SK-MEL-5 (cell line): Measurements from ENCODE around the gene LCE2B. TPM values are rescaled to one million over a fixed set of nuclear protein-coding genes. Genes with fewer than 3 reads are reported as not detected.
"Not testable (repeated sequence)": the region's sequence is repeated elsewhere in the genome, so short reads cannot be mapped to it uniquely, and the experiment has no call there.

ENCODE experiments used
- DNase-seq: peaks from one replicate; pipeline ENCODE4 v3.0.0-alpha.2; 2016; ENCODE audit warnings: low read depth, low spot score
- in situ Hi-C: cut with HindIII; loops from 2 replicates; pipeline ENCODE4 v1.10.0; 2016; ENCODE audit warnings: low sequenced_read_pairs, high pct_unique_total_duplicates, low pct_unique_long_range_greater_than_20kb
- polyA plus RNA-seq, 2 experiments: library from polyadenylated mRNA; depleted of rRNA; stranded (reverse); fragments of >200 nt; gene quantifications; 2 replicates each; pipeline ENCODE4 v1.2.3, GENCODE V29; 2015
- total RNA-seq: library from RNA; depleted of rRNA; stranded (reverse); fragments of >200 nt; shearing (Covaris generic); gene quantifications from 2 replicates; pipeline ENCODE4 v1.2.3, GENCODE V29; 2014; rRNA removed

LCE2B gene, protein sequence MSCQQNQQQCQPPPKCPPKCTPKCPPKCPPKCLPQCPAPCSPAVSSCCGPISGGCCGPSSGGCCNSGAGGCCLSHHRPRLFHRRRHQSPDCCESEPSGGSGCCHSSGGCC
- not detected in 2 replicates for total RNA-seq
- not detected in 2 replicates for polyA plus RNA-seq (2015; cell fraction: cytosol; rRNA removed)
- not detected in 2 replicates for polyA plus RNA-seq (2015; cell fraction: nucleus; rRNA removed)

DNA sequence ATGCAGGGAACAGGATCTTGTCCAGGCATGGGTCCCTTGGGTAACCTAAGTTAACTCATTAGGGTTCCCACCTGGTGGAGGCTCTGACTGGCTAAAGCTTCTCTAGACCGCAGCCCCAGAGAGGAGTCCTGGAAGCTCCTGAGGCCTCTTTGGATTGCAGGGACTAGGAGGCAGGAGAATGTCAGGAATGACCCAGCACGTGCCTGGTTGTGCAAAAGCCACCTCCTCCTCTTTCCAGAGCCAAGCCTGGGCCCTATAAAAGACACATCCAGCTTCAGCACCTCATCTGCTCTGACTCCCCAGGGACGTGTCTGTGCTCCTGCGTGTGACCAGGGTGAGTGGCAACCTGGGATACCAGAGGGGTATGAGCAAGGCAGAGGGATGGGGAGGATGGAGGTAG, at the start of gene LCE2B:
Gene LCE2B, plus strand, starts transcription at position 301 of the 400 bp plus-strand sequence. CDS start 721 bp downstream, outside the sequence.
- DNase-seq, in situ Hi-C loops: not testable (repeated sequence)

DNA sequence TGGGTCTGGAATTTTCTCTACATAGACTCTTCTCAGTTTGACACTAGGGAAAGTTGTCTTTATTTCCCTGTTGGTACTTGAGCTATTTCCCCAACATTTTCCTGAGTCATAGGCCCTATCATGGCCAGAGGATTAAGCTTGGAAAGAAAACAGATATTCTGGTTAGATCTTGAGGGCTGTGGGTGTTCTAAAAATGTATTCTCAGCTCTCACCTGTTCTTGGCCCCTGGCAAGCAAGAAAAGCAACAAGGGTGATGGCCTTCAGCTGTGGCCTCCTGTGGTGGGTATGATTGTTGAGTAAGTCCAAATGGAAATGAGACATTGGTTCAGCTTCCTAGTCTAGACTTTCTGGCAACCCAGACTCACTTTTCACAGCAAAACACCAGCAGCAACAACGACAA, 45.6 kb upstream of the LCE2B start:
- DNase-seq = no peak
- in situ Hi-C loops = no loop called here

DNA sequence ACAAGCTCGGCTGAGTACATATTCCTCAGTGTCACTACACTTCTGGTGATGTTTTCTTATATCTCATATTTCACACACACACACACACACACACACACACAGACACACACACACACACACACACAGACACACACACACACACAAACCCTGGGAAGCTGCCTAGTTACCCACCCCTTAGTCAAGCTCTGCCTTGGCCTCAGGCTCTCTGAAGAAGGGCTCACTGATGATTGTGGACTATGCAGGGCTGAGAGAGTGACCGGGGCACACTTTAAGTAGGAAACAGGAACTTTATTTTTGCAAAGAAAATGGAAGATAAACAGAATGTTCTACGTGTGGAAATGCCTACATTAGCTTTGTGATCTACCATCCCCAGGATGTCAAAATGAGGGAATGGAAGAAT, 42.0 kb upstream of the LCE2B start:
- in situ Hi-C loops = no loop called here

DNA sequence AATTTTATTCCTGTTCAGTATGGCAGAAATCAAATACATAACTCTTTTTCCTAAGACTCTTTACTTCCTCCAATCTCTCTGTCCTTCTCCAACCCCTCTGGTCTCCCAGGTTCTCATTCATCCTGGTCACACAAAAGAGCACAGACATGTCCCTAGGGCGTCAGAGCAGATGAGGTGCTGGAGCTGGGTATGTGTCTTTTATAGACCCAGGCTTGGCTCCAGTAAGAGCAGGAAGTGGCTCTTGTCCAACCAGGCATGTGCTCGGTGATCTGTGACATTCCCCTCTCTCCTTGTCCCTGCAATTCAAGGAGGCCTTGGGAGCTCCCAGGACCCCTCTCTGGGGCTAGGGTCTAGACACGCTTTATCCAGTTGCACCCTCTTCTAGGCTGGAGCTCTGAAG, 40.8 kb upstream of the LCE2B start:
- in situ Hi-C loops = no loop called here

More for the DNA sequence above, 42.0 kb upstream of the LCE2B start:
- no peak for DNase-seq

DNA sequence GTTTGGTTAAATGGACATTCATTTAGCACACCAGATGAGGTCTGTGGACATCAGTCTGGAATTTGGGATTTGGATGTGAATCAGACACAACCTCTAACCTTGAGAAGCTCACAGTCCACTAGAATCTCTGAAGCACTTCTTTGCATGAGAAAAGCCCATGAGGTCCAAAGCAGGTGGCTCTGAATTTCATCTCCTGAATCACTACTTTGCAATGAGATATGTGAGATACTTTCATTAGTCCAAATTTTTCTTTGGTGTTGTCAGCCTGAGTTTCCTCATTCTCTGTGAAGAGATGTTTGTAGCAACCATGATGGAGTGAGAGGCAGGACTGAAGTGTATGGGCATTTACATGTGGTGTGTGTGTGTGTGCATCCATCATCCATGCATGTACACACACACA, 39.3 kb upstream of the LCE2B start:
- DNase-seq = no peak
- in situ Hi-C loops = no loop called here

More for the DNA sequence above, 40.8 kb upstream of the LCE2B start:
- DNase-seq = no peak

DNA sequence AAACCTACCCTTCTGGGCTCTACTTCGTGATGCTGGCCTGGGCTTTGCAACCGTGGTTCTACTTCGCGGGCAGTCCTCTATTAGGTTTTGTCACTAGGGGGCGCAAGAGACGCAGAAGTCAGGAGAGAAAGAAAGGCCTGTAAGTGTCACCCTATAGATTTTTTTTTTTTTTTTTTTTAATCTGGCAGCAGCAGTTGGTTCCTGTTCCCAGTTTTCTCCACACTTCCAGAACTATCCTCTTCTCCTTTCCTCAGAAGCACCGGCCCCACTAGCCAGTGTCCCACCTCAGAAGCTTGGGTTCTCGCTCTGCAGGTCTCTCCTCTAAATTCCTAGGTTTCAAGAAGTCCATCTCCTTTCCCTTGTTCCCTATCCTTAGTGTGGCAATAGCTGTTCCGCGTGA, 31.8 kb upstream of the LCE2B start:
- peak; percentile 91 for DNase-seq
- in situ Hi-C loops = no loop called here

DNA sequence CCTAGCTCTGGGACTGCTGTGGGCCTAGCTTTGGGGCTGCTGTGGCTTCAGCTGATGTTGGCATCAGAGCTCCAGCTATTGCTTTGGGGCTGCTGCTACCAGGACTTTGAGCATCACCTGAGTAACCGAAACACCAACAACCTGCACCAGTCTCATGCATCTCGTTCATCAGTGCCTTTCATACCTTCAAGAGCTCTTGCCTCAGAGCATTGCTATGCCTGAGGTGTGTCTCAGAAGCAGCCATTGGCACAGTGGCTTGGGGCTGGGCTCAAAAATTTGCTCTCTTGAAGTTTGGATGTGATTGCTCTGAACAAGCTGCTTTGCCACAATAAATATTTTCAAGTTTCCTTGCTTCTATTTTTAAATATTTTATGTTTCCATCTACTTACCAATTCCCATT, 29.5 kb upstream of the LCE2B start:
- DNase-seq = no peak
- in situ Hi-C loops = no loop called here

DNA sequence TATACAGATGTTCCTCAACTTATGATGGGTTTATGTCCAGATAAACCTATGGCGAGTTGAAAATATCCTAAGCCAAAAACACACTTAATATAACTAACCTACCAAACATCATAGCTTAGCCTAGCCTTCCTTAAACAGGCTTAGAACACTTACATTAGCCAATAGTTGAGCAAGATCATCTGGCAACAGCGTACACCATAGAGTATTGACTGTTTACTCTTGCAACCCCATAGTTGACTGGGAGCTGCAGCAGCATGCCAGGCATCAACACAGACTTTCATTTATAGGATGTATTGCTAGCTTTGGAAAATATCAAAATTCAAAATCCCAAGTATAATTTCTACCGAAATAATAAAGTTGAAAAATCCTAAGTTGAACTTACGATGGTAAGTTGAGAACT, 28.2 kb upstream of the LCE2B start:
- in situ Hi-C loops = no loop called here
- DNase-seq = no peak

DNA sequence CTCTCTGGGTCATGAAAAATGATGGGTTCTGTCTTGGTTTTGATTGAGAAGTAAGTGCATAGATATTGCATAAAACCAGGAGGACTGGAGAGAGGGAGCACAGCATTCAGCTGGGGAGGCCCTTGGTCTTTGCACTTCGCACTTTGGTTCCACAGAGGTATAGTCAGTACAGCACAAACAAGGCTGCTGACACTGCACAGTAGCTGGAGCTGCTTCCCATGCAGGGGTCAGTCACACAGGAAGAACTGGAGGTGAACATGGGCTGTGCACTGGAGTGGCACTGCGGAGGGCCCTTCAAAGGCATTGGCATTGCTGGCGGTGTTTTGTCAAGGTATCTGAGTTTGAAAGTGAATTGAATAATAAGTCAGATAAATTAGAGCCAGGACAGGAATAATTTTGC, 27.3 kb upstream of the LCE2B start:
- DNase-seq = no peak
- in situ Hi-C loops = no loop called here

DNA sequence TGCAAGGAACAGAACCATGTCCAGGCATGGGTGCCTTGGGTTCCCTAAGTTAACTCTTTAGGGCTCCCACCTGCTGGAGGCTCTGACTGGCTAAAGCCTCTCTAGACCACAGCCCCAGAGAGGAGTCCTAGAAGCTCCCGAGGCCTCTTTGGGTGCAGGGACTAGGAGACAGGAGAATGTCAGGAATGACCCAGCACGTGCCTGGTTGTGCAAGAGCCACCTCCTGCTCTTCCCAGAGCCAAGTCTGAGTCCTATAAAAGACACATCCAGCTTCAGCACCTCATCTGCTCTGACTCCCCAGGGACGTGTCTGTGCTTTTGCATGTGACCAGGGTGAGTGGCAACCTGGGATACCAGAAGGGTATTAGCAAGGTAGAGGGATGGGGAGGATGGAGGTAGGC, 22.8 kb upstream of the LCE2B start, which contains the start of gene LCE2D:
Gene LCE2D, plus strand, starts transcription at position 283 of the 400 bp plus-strand sequence. CDS start 726 bp downstream, outside the sequence.
- in situ Hi-C loops = no loop called here

DNA sequence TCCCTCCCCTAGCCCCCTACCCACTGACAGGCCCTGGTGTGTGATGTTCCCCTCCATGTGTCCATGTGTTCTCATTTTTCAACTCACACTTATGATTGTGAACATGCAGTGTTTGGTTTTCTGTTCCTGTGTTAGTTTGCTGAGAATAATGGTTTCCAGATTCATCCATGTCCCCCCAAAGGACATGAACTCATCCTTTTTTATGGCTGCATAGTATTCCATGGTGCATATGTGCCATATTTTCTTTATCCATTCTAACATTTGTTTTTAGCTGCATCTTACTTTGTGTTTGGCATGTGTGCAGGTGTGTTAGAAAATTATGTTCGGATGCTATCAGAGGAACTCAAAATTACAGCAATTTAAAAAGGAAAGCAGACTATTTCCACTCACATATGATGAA, 19.8 kb upstream of the LCE2B start:
- in situ Hi-C loops, DNase-seq: not testable (repeated sequence)

More for the DNA sequence above, 22.8 kb upstream of the LCE2B start, which contains the start of gene LCE2D:
- no peak for DNase-seq

DNA sequence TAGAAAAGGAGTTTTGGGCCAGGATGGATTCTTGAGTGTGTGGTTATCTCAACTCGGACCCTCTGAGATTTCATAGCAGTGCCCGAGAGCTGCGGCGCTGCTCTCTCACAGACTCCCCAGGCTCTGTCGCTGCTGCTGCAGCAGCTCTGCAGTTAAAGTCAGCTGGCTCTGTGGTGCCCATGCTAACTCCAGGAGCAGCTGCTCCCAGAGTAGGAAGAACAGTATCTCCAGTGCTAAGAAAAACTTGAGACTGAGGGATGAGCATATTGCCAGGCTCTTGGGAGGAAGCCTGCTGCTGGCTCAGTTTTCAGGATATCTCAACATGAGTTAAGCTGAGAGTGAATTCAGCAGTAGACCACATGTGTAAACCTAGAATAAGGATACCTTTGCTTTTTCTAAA, 18.3 kb upstream of the LCE2B start:
- in situ Hi-C loops = no loop called here
- DNase-seq = no peak

DNA sequence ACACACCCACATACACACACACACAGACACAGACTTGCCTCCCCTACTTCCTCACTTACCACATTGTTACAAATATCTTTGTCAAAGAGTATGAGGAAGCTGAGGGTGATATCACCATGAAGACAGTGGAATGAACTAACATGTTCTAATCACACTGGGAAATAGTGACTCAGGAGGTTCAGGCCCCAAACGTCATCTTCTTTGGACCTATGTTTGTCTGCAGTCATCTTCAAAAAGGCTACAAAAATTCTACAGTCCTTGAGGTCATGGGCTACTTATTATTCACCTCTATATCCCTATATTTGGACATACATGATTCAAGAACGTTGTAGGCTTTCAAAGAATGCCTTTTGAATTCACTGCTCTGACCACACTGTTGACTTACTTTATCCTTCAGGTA, 12.9 kb upstream of the LCE2B start:
- in situ Hi-C loops = no loop called here
- DNase-seq = no peak

DNA sequence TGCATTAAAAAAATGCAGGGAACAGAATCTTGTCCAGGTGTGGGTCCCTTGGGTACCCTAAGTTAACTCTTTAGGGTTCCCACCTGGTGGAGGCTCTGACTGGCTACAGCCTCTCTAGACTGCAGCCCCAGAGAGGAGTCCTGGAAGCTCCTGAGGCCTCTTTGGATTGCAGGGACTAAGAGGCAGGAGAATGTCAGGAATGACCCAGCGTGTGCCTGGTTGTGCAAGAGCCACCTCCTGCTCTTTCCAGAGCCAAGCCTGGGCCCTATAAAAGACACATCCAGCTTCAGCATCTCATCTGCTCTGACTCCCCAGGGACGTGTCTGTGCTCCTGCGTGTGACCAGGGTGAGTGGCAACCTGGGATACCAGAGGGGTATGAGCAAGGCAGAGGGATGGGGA, 10.9 kb upstream of the LCE2B start, which contains the start of gene LCE2C:
Gene LCE2C, plus strand, starts transcription at position 297 of the 400 bp plus-strand sequence. CDS start 737 bp downstream, outside the sequence.
- in situ Hi-C loops, DNase-seq: not testable (repeated sequence)

DNA sequence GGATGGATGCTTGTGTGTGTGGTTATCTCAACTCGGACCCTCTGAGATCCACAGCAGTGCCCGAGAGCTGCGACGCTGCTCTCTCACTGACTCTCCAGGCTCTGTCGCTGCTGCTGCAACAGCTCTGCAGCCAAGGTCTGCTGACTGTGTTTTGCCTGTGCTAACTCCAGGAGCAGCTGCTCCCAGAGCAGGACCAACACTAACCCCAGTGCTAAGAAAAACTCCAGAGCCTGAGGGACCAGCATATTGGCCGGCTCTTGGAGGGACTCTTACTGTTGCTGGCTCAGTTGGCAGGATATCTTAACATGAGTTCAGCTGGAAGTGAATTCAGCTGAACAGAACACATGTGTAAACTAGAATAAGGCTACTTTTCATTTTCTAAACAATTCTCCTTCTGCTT, 6.5 kb upstream of the LCE2B start:
- no peak for DNase-seq
- in situ Hi-C loops = no loop called here

DNA sequence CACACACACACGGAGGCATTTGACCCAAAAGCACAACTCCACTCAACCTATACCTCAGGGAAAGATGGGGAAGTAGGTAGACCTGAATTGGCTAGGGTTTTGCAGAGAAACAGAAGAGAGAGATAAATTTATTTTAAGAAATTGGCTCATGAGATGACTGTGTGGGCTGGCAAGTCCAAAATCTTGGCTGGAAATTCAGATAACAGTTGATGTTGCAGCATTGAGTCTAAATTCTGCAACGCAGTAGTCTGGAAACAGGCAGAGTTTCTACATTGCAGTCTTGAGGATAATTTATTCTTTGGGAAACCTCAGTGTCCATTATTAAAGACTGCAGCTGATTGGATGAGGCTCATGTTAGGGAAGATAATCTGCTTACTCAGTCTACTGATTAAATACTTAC, 4.3 kb upstream of the LCE2B start:
- in situ Hi-C loops = no loop called here
- DNase-seq = no peak

DNA sequence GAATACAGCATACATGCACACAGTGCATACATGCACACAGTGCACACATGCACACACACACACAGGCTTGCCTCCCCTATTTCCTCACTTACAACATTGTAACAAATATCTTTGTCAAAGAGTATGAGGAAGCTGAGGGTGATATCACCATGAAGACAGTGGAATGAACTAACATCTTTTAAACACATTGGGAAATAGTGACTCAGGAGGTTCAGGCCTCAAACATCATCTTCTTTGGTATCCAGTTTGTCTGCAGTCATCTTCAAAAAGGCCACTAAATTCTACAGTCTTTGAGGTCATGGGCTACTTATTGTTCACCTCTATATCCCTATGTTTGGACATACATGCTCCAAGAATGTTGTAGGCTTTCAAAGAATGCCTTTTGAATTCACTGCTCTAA, 2.1 kb upstream of the LCE2B start:
- DNase-seq = no peak
- in situ Hi-C loops = no loop called here

DNA sequence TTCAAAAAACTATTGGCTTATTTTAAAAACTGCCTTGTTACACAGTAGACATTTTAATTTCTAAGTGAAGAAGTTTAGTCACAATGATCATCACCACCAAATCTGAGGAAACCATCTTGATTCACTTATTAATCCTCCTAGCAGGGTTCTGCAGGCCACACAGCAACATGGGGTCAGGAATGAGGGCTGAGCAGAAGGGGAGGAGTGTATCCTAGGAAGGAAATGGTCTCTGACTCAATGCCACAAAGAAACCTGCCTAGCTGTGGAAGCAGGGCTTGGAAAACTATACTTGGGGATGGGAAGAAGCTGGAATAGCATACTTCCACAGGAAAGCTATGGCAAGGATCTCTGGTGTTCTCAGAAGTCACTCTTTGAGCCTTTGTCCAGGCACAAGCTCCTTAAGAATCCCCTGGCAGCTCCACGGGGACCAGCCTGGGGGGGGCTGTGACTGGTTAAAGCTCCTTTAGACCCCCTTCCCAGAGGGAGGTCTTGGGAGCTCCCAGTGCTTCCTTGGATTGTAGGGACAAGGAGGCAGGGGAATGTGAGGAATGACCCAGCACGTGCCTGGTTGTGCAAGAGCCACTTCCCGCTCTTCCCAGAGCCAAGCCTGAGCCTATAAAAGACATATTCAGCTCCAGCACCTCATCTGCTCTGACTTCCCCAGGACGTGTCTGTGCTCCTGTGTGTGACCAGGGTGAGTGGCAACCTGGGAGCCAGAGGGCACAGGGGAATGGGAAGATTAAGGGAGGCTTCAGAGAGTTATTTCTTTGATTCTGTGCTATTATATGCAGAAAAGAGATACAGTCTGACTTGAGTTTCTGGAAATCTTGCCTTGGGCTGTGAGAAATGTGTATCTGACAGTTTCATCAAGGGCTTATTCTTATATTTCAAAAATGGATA, 12.0 kb downstream of the LCE2B start, which contains the start of gene LCE2A:
Gene LCE2A, plus strand, starts transcription at position 645 of the 900 bp plus-strand sequence. CDS start 557 bp downstream, outside the sequence.
- in situ Hi-C loops = no loop called here
- peak; percentile 93 for DNase-seq
